B cell (primary cell): ENCODE results near the gene HTT. TPM values are rescaled to one million over a fixed set of nuclear protein-coding genes. Genes with fewer than 3 reads are reported as not detected.

Experiments
- ATAC-seq: fragments of 200-7000 bp; cut with Tn5 transposase; one replicate; pipeline ENCODE4 v1.10.0; 2021; ENCODE audit warnings: low read depth, mild to moderate bottlenecking, moderate number of reproducible peaks, moderate library complexity
- CTCF ChIA-PET: fragments of 350-600 bp; sonication (Branson Sonifier 250); formaldehyde crosslinking; loops from one replicate; lab custom pipeline; 2021; ENCODE audit warnings: antibody characterized with exemption, inconsistent platforms; lab: Charles Lee
- POLR2A ChIA-PET: fragments of 350-600 bp; sonication (Branson Sonifier 250); formaldehyde crosslinking; loops from one replicate; lab custom pipeline; 2021; ENCODE audit warnings: antibody characterized with exemption; lab: Charles Lee
- DNase-seq: peaks from one replicate; pipeline ENCODE4 v3.0.0; 2013
- H2AFZ ChIP-seq: 2 replicates; pipeline ENCODE4 v1.6.1; 2012; ENCODE audit warnings: mild to moderate bottlenecking, low read depth, low read length; ENCODE audit not compliant: insufficient read depth, poor library complexity, severe bottlenecking
- H3K27ac ChIP-seq, 2 donors: 1 replicate in 1 of 2; 2 replicates in 1 of 2; pipeline ENCODE4 v1.5.1; 2012 to 2013; ENCODE audit warnings: low read length in 2 of 2, mild to moderate bottlenecking in 2 of 2, moderate library complexity in 1 of 2
- H3K27me3 ChIP-seq, 4 experiments: fragments of 200-600 bp in 1 of 4; sonication (generic) in 1 of 4; replicated peaks in 1 of 4; 1 replicate in 2 of 4; 2 replicates in 2 of 4; pipeline versions ENCODE4 v1.6.1 to v1.7.0; 2013 to 2016; ENCODE audit warnings: low read length in 3 of 4, mild to moderate bottlenecking in 2 of 4, mixed read lengths in 1 of 4, moderate library complexity in 1 of 4; ENCODE audit not compliant: insufficient read depth in 4 of 4, control insufficient read depth in 3 of 4; ENCODE audit errors: control extremely low read depth in 1 of 4
- H3K36me3 ChIP-seq, 2 experiments: replicated peaks in 1 of 2; 1 replicate in 1 of 2; 2 replicates in 1 of 2; pipeline versions ENCODE4 v1.6.1 to v1.7.1; 2013; ENCODE audit warnings: low read length in 1 of 2; ENCODE audit not compliant: insufficient read depth in 2 of 2, control insufficient read depth in 1 of 2; ENCODE audit errors: control extremely low read depth in 1 of 2, extremely low read depth in 1 of 2
- H3K4me1 ChIP-seq, 2 donors: fragments of 200-600 bp in 1 of 2; sonication (generic) in 1 of 2; 1 replicate in 1 of 2; 2 replicates in 1 of 2; pipeline versions ENCODE4 v1.5.1 to v1.6.1; 2013 to 2017; ENCODE audit warnings: low read length in 2 of 2; ENCODE audit not compliant: control insufficient read depth in 2 of 2, insufficient read depth in 2 of 2
- H3K4me2 ChIP-seq: replicated peaks from 2 replicates; pipeline ENCODE3; 2012; ENCODE audit warnings: mild to moderate bottlenecking, low read depth, low read length; ENCODE audit not compliant: poor library complexity, severe bottlenecking
- H3K4me3 ChIP-seq, 5 experiments: fragments of 200-600 bp in 1 of 5; sonication (generic) in 1 of 5; 1 replicate in 3 of 5; 2 replicates in 2 of 5; pipeline versions ENCODE4 v1.5.1 to v1.7.0; 2011 to 2016; ENCODE audit warnings: low read length in 4 of 5, mild to moderate bottlenecking in 4 of 5, low read depth in 2 of 5, control low read depth in 1 of 5, moderate library complexity in 1 of 5; ENCODE audit not compliant: insufficient read depth in 1 of 5; ENCODE audit errors: control extremely low read depth in 1 of 5, extremely low read depth in 1 of 5
- H3K79me2 ChIP-seq: fragments of 200-600 bp; sonication (generic); one replicate; pipeline ENCODE4 v1.6.0; 2016; ENCODE audit warnings: low read length; ENCODE audit not compliant: control insufficient read depth, insufficient read depth
- H3K9ac ChIP-seq: fragments of 200-600 bp; sonication (generic); 2 replicates; pipeline ENCODE4 v1.6.1; 2017; ENCODE audit warnings: mild to moderate bottlenecking, low read length, moderate library complexity
- H3K9me3 ChIP-seq, 3 donors: one replicate each; pipeline versions ENCODE4 v1.6.1 to v1.7.1; 2013; ENCODE audit warnings: low read length in 2 of 3; ENCODE audit not compliant: control insufficient read depth in 2 of 3, insufficient read depth in 1 of 3; ENCODE audit errors: control extremely low read depth in 1 of 3
- H4K20me1 ChIP-seq: 2 replicates; pipeline ENCODE4 v1.6.0; 2012; ENCODE audit warnings: mild to moderate bottlenecking, low read length; ENCODE audit not compliant: insufficient read depth, control insufficient read depth, poor library complexity, severe bottlenecking
- H3K27ac Mint-ChIP-seq: one replicate; pipeline ENCODE4 v1.8.0; 2021; ENCODE audit warnings: mixed read lengths
- H3K27me3 Mint-ChIP-seq: one replicate; pipeline ENCODE4 v1.8.0; 2021; ENCODE audit warnings: mixed read lengths
- H3K4me1 Mint-ChIP-seq: one replicate; pipeline ENCODE4 v1.8.0; 2021; ENCODE audit warnings: mixed read lengths
- H3K4me3 Mint-ChIP-seq: one replicate; pipeline ENCODE4 v1.8.0; 2021; ENCODE audit warnings: mixed read lengths
- H3K9me3 Mint-ChIP-seq: one replicate; pipeline ENCODE4 v1.8.0; 2022; ENCODE audit warnings: mixed read lengths; ENCODE audit not compliant: insufficient read depth
- EZH2 ChIP-seq: IDR thresholded peaks from 2 replicates; pipeline ENCODE4 v1.6.1; 2012; ENCODE audit warnings: borderline replicate concordance, low read depth, mild to moderate bottlenecking, moderate library complexity, low read length; ENCODE audit not compliant: insufficient read depth, poor library complexity, severe bottlenecking
- WGBS: methylation state at CpG from one replicate; pipeline ENCODE4 v1.1.5; 2013; ENCODE audit warnings: missing lambda C conversion rate; ENCODE audit not compliant: insufficient coverage; 5-methylcytosine and 5-hydroxymethylcytosine counted together
- intact Hi-C: fragments of 100-400 bp; cut with micrococcal nuclease; formaldehyde crosslinking; loops from one replicate; pipeline ENCODE4 v1.10.0; 2022
- polyA plus RNA-seq: library from polyadenylated mRNA; depleted of rRNA; stranded (reverse); fragments of >200 nt; gene quantifications from 2 replicates; pipeline ENCODE4 v1.2.3, GENCODE V29; 2012
- total RNA-seq, 2 donors: library from RNA; stranded (reverse); fragments of 120-200 nt in 1 of 2; gene quantifications; 1 replicate in 1 of 2; 2 replicates in 1 of 2; pipeline versions ENCODE4 v1.2.3 to v1.2.4, GENCODE V29; 2013 to 2022
- TF ChIP-seq, protein P1 (sequence below): fragments of 200-600 bp; IDR thresholded peaks from one replicate; pipeline ENCODE4 v1.8.0; 2022; ENCODE audit warnings: antibody characterized with exemption, mild to moderate bottlenecking

Gene HTT
- total and polyA plus RNA-seq, 2 donors (not counting 1 experiment from before 2014, with no cell fraction given) = 52.8 to 195 TPM

DNA sequence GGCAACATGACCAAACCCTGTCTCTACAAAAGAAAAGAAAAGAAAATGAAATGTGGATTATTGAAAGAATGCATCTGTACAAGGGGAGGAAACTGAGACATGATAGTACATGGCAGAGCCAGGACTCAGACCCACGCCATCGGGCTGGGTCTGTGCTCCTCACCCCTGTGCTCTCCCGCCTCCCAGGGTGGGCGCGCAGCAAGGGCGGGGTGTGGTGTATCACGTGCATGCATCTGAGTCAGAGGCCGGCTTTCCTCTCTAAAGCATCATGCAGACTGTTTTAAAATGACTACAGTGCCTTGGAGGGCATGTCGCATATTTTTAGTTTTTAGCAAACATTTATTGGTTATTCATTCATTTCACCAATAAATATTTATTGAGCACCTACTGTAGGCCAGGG is 47.9 kb upstream of the HTT start:
- Histone ChIP-seq H4K20me1 (no peaks in the 10 kb centered on the region), H3K9me3 (peaks cover 0 to 11% (median 0%) of the 10 kb centered on the region in 3 donors), H3K4me1 (no peaks in the 10 kb centered on the region), H3K79me2 (no peaks in the 10 kb centered on the region), H3K27ac (no peak overlapping the region), H3K27me3 (peaks cover 0 to 6% (median 2%) of the 10 kb centered on the region in 4 experiments), H2AFZ (no peak overlapping the region), H3K36me3 (no peaks in the 10 kb centered on the region), H3K4me3 (no peak overlapping the region), H3K9ac (no peak overlapping the region), H3K4me2 (no peak overlapping the region)
- ChIA-PET CTCF (no interaction called here), POLR2A (no interaction called here)
- WGBS = 89% methylated on average over 4 of the region's 9 CpGs
- no peaks in the 10 kb centered on the region for H3K9me3 Mint-ChIP-seq
- no peak overlapping the region for H3K27ac Mint-ChIP-seq
- H3K4me1 Mint-ChIP-seq = no peaks in the 10 kb centered on the region
- DNase-seq = no peak
- TF ChIP-seq, protein P1, sequence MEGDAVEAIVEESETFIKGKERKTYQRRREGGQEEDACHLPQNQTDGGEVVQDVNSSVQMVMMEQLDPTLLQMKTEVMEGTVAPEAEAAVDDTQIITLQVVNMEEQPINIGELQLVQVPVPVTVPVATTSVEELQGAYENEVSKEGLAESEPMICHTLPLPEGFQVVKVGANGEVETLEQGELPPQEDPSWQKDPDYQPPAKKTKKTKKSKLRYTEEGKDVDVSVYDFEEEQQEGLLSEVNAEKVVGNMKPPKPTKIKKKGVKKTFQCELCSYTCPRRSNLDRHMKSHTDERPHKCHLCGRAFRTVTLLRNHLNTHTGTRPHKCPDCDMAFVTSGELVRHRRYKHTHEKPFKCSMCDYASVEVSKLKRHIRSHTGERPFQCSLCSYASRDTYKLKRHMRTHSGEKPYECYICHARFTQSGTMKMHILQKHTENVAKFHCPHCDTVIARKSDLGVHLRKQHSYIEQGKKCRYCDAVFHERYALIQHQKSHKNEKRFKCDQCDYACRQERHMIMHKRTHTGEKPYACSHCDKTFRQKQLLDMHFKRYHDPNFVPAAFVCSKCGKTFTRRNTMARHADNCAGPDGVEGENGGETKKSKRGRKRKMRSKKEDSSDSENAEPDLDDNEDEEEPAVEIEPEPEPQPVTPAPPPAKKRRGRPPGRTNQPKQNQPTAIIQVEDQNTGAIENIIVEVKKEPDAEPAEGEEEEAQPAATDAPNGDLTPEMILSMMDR = no peak
- TF ChIP-seq EZH2 = no peak
- H3K4me3 Mint-ChIP-seq = no peak overlapping the region
- peaks cover 17% of the 10 kb centered on the region for H3K27me3 Mint-ChIP-seq
- intact Hi-C loops = no loop called here
- no peak for ATAC-seq

DNA sequence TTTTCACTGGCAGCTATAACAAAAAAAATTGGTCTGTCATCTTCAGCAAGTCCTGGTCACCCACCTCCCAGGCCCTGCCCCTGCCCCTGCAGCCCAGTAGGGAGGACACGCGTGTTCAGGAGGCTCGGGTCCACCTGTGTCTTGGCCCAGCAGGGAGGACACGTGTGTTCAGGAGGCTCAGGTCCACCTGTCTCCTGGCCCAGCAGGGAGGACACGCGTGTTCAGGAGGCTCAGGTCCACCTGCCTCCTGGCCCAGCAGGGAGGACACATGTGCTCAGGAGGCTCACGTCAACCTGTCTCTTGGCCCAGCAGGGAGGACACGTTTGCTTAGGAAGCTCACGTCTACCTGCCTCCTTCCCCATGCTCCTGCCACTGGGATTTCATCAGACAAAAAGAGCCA is 45.0 kb upstream of the HTT start:
- TF ChIP-seq EZH2 = no peak
- TF ChIP-seq, protein P1 = no peak
- Mint-ChIP-seq H3K27ac (no peak overlapping the region), H3K9me3 (no peaks in the 10 kb centered on the region)

More for the DNA sequence above, 45.0 kb upstream of the HTT start:
- Histone ChIP-seq H3K4me3 (no peak overlapping the region), H4K20me1 (no peaks in the 10 kb centered on the region), H3K36me3 (no peaks in the 10 kb centered on the region), H3K27ac (no peak overlapping the region), H3K79me2 (no peaks in the 10 kb centered on the region), H2AFZ (no peak overlapping the region), H3K9ac (no peak overlapping the region), H3K9me3 (no peaks in the 10 kb centered on the region), H3K27me3 (no peaks in the 10 kb centered on the region), H3K4me1 (no peaks in the 10 kb centered on the region), H3K4me2 (no peak overlapping the region)
- 93% methylated on average over 8 of the region's 9 CpGs for WGBS
- intact Hi-C loops = no loop called here
- ChIA-PET POLR2A (no interaction called here), CTCF (no interaction called here)
- ATAC-seq (no peak), DNase-seq (no peak)
- Mint-ChIP-seq H3K4me3 (no peak overlapping the region), H3K27me3 (no peaks in the 10 kb centered on the region), H3K4me1 (no peaks in the 10 kb centered on the region)
